Adrenal gland (tissue), 12 donors: ENCODE measurements around the gene SIRPB2. TPM values are rescaled to one million over a fixed set of nuclear protein-coding genes. Genes with fewer than 3 reads are reported as not detected.

Source experiments
- DNase-seq, 7 donors: peaks; one replicate each; pipeline ENCODE4 v3.0.0-alpha.2; 2019 to 2020
- H3K27ac ChIP-seq, 5 donors: fragments of 200-600 bp; sonication (generic) in 4 of 5; 1 replicate in 3 of 5; 2 replicates in 2 of 5; pipeline versions ENCODE4 v1.5.1 to v1.8.0; 2016 to 2020; ENCODE audit warnings: mild to moderate bottlenecking in 1 of 5
- H3K27me3 ChIP-seq: fragments of 200-600 bp; 2 replicates; pipeline ENCODE4 v1.8.0; 2021
- H3K36me3 ChIP-seq, 2 donors: fragments of 200-600 bp; replicated peaks in 1 of 2; 1 replicate in 1 of 2; 2 replicates in 1 of 2; pipeline versions ENCODE4 v1.5.1 to v1.8.0; 2018 to 2022
- H3K4me1 ChIP-seq, 2 donors: fragments of 200-600 bp; replicated peaks in 1 of 2; 1 replicate in 1 of 2; 2 replicates in 1 of 2; pipeline versions ENCODE4 v1.5.1 to v1.8.0; 2018 to 2021
- H3K4me3 ChIP-seq, 4 donors: fragments of 200-600 bp; sonication (generic) in 3 of 4; one replicate each; pipeline ENCODE4 v1.5.1; 2016 to 2018
- H3K9me3 ChIP-seq, 3 donors: fragments of 200-600 bp; sonication (generic) in 1 of 3; replicated peaks in 1 of 3; 1 replicate in 2 of 3; 2 replicates in 1 of 3; pipeline versions ENCODE4 v1.5.1 to v1.8.0; 2016 to 2021
- CTCF ChIP-seq, 6 experiments: fragments of 450-650 bp in 4 of 6; fragments of 200-600 bp in 2 of 6; sonication (generic) in 1 of 6; IDR thresholded peaks; 1 replicate in 5 of 6; 2 replicates in 1 of 6; pipeline versions ENCODE4 v1.5.1 to v1.8.0; 2016 to 2021; ENCODE audit warnings: antibody characterized with exemption in 6 of 6, mild to moderate bottlenecking in 2 of 6, moderate library complexity in 1 of 6
- POLR2A ChIP-seq, 2 donors: fragments of 450-650 bp; IDR thresholded peaks; one replicate each; pipeline ENCODE4 v1.6.1; 2017; ENCODE audit warnings: antibody characterized with exemption in 2 of 2, mild to moderate bottlenecking in 2 of 2, moderate library complexity in 1 of 2
- WGBS, 4 donors: extraction: QIAGEN DNeasy Blood & Tissue Kit in 2 of 4; methylation state at CpG; one replicate each; pipeline versions ENCODE4 v1.1.5 to v1.1.7; 2013 to 2017; 5-methylcytosine and 5-hydroxymethylcytosine counted together
- intact Hi-C, 2 donors: fragments of 100-400 bp; cut with DNase I; formaldehyde crosslinking; loops; one replicate each; pipeline versions ENCODE4 v1.14.1 to v1.15.0; 2022 to 2023
- polyA plus RNA-seq, 3 donors: library from polyadenylated mRNA; stranded (reverse); fragments of 200-250 nt in 2 of 3; fragments of 350-450 nt in 1 of 3; fragmentation: Illumina TruSeq in 1 of 3; extraction: RNeasy Lipid Tissue Mini Kit (QIAGEN cat#74804) in 1 of 3; gene quantifications; one replicate each; pipeline ENCODE4 v1.2.3, GENCODE V29; 2013 to 2014
- total RNA-seq, 9 donors: library from RNA; depleted of rRNA in 4 of 9; stranded (reverse); fragments of >200 nt in 4 of 9; fragments of 120-200 nt in 1 of 9; fragmentation: NEBNext Ultra II Directional in 1 of 9; extraction: Animal tissue kit (Norgen Biotek cat#: 25700) in 1 of 9; gene quantifications; one replicate each; pipeline versions ENCODE4 v1.1.0 to v1.2.4, GENCODE V29; 2013 to 2023
- donor health status: healthy with polysubstance abuse.
- donor health status: Bipolar disorder and iron deficiency.
- donor health status: DM: yes; HTN: yes; CAD: no.
- donor health status: DM: no; HTN: no; CAD: no.
- donor health status: DM: no; HTN: no; CAD: no.
- donor health status: DM: yes; HTN: yes; CAD: no.

Gene SIRPB2
- total and polyA plus RNA-seq, 12 donors: 0.61 to 19.7 (median 10.3) TPM

GRCh38 chr20:1479831-1480595 is 11.2 kb downstream of the SIRPB2 start:
- no peak for TF ChIP-seq CTCF (IDR thresholded peaks at IDR 0.05)
- TF ChIP-seq POLR2A (IDR thresholded peaks at IDR 0.05): no peak
- Histone ChIP-seq H3K4me3 (no peak overlapping the region), H3K4me1 (no peaks in the 10 kb centered on the region), H3K27me3 (peaks cover 7% of the 10 kb centered on the region), H3K36me3 (no peaks in the 10 kb centered on the region), H3K9me3 (no peaks in the 10 kb centered on the region), H3K27ac (no peak overlapping the region)
- 69 to 74% (median 72%) methylated on average over 9 of the region's 9 CpGs for WGBS, 4 donors
- intact Hi-C loops: no loop called here
- no peak for DNase-seq

GRCh38 chr20:1478566-1478965 is 12.7 kb downstream of the SIRPB2 start:
- intact Hi-C loops: no loop called here
- TF ChIP-seq CTCF (IDR thresholded peaks at IDR 0.05) (no peak), POLR2A (IDR thresholded peaks at IDR 0.05) (no peak)
- 63 to 76% (median 69%) methylated on average over 4 of the region's 4 CpGs for WGBS, 4 donors
- no peak overlapping the region for H3K27ac ChIP-seq
- peaks cover 2% of the 10 kb centered on the region for H3K27me3 ChIP-seq
- H3K4me1 ChIP-seq: no peaks in the 10 kb centered on the region
- H3K4me3 ChIP-seq: no peak overlapping the region
- H3K36me3 ChIP-seq: no peaks in the 10 kb centered on the region
- DNase-seq: no peak
- H3K9me3 ChIP-seq: no peaks in the 10 kb centered on the region

- Histone ChIP-seq H3K36me3 (no peaks in the 10 kb centered on the region), H3K4me3 (no peak overlapping the region), H3K27me3 (no peaks in the 10 kb centered on the region), H3K27ac (no peak overlapping the region), H3K4me1 (no peaks in the 10 kb centered on the region), H3K9me3 (no peaks in the 10 kb centered on the region)
- no peak for TF ChIP-seq CTCF (IDR thresholded peaks at IDR 0.05)
- no peak for TF ChIP-seq POLR2A (IDR thresholded peaks at IDR 0.05)
- intact Hi-C loops: no loop called here
- 73 to 91% (median 82%) methylated on average over 5 to 7 of the region's 7 CpGs for WGBS, 4 donors
- no peak for DNase-seq
Observed at GRCh38 chr20:1477896-1478490, 13.2 kb downstream of the SIRPB2 start.

- no peak overlapping the region for H3K27ac ChIP-seq
- no peaks in the 10 kb centered on the region for H3K27me3 ChIP-seq
- TF ChIP-seq CTCF (IDR thresholded peaks at IDR 0.05) (no peak), POLR2A (IDR thresholded peaks at IDR 0.05) (no peak)
- no peak for DNase-seq
- no peaks in the 10 kb centered on the region for H3K9me3 ChIP-seq
- intact Hi-C loops: no loop called here
- no peak overlapping the region for H3K4me3 ChIP-seq
- H3K4me1 ChIP-seq: peaks cover 0 to 6% of the 10 kb centered on the region in 2 donors
- H3K36me3 ChIP-seq: no peaks in the 10 kb centered on the region
- 78 to 89% (median 82%) methylated on average over 2 to 4 of the region's 4 CpGs for WGBS, 4 donors
Observed at GRCh38 chr20:1474817-1475603, 16.2 kb downstream of the SIRPB2 start.
